GM23338 (cell line): Measurements from ENCODE around the gene COX6B1. TPM values are rescaled to one million over a fixed set of nuclear protein-coding genes. Genes with fewer than 3 reads are reported as not detected.

ENCODE experiments used
- ATAC-seq: fragments of 200-7000 bp; cut with Tn5 transposase; 3 replicates; pipeline ENCODE4 v1.9.1; 2020
- DNase-seq: peaks from one replicate; pipeline ENCODE4 v3.0.0-alpha.2; 2015; ENCODE audit warnings: low spot score
- H2AFZ ChIP-seq: fragments of 200-600 bp; sonication (generic); 2 replicates; pipeline ENCODE4 v1.8.0; 2016; ENCODE audit warnings: antibody characterized with exemption, mild to moderate bottlenecking, moderate library complexity
- H3F3A ChIP-seq: fragments of 200-600 bp; sonication (generic); replicated peaks from 2 replicates; pipeline ENCODE4 v1.8.0; 2017; ENCODE audit warnings: antibody characterized with exemption, mixed run types, low read depth
- H3K27ac ChIP-seq: fragments of 200-600 bp; sonication (generic); 2 replicates; pipeline ENCODE4 v1.6.1; 2016; ENCODE audit warnings: low read depth
- H3K27me3 ChIP-seq: fragments of 200-600 bp; sonication (generic); 2 replicates; pipeline ENCODE4 v1.8.0; 2016; ENCODE audit warnings: mild to moderate bottlenecking, mixed run types, moderate library complexity; ENCODE audit not compliant: insufficient read depth
- H3K36me3 ChIP-seq: fragments of 200-600 bp; sonication (generic); 2 replicates; pipeline ENCODE4 v1.8.0; 2016; ENCODE audit warnings: mild to moderate bottlenecking; ENCODE audit not compliant: insufficient read depth
- H3K4me1 ChIP-seq: fragments of 200-600 bp; sonication (generic); 2 replicates; pipeline ENCODE4 v1.8.0; 2016; ENCODE audit warnings: mild to moderate bottlenecking, moderate library complexity; ENCODE audit not compliant: insufficient read depth
- H3K4me2 ChIP-seq: fragments of 200-600 bp; sonication (generic); 2 replicates; pipeline ENCODE4 v1.7.1; 2017; ENCODE audit warnings: mixed run types
- H3K4me3 ChIP-seq: fragments of 200-600 bp; sonication (generic); 2 replicates; pipeline ENCODE4 v1.6.1; 2016; ENCODE audit warnings: mixed run types
- H3K79me2 ChIP-seq: fragments of 200-600 bp; sonication (generic); replicated peaks from 2 replicates; pipeline ENCODE4 v1.8.0; 2017; ENCODE audit warnings: mild to moderate bottlenecking; ENCODE audit not compliant: insufficient read depth
- H3K9me2 ChIP-seq: fragments of 200-600 bp; sonication (generic); 2 replicates; pipeline ENCODE4 v1.8.0; 2017; ENCODE audit not compliant: insufficient read depth
- H4K20me1 ChIP-seq: fragments of 200-600 bp; sonication (generic); replicated peaks from 2 replicates; pipeline ENCODE4 v1.8.0; 2017; ENCODE audit warnings: mild to moderate bottlenecking; ENCODE audit not compliant: insufficient read depth
- H3K27ac Mint-ChIP-seq: 2 replicates; pipeline ENCODE4 v1.8.0; 2020; ENCODE audit warnings: inconsistent platforms, mild to moderate bottlenecking, moderate library complexity, mixed read lengths
- H3K27me3 Mint-ChIP-seq: 3 replicates; pipeline ENCODE4 v1.8.0; 2022; ENCODE audit warnings: low read depth, mild to moderate bottlenecking, moderate library complexity, mixed read lengths, inconsistent platforms; ENCODE audit not compliant: insufficient read depth, poor library complexity
- H3K36me3 Mint-ChIP-seq: 3 replicates; pipeline ENCODE4 v1.8.0; 2021; ENCODE audit warnings: low read depth, mild to moderate bottlenecking, inconsistent platforms, moderate library complexity, mixed read lengths
- H3K4me1 Mint-ChIP-seq: 3 replicates; pipeline ENCODE4 v1.8.0; 2020; ENCODE audit warnings: mild to moderate bottlenecking, inconsistent platforms, mixed read lengths
- H3K4me3 Mint-ChIP-seq: 3 replicates; pipeline ENCODE4 v1.8.0; 2021; ENCODE audit warnings: moderate library complexity, mild to moderate bottlenecking, inconsistent platforms, mixed read lengths
- H3K9me3 Mint-ChIP-seq: 3 replicates; pipeline ENCODE4 v1.8.0; 2020; ENCODE audit warnings: moderate library complexity, mild to moderate bottlenecking, inconsistent platforms, mixed read lengths
- CREB1 ChIP-seq: fragments of 250-450 bp; sonication (Bioruptor Pico); IDR thresholded peaks from 2 replicates; pipeline ENCODE4 v1.5.0; 2020; ENCODE audit warnings: low read depth, mild to moderate bottlenecking, moderate library complexity
- CTCF ChIP-seq, 2 experiments: fragments of 200-600 bp in 1 of 2; sonication (generic) in 1 of 2; conservative IDR thresholded peaks; 2 replicates each; pipeline versions ENCODE4 v1.5.1 to v1.6.1; 2016 to 2017; ENCODE audit warnings: antibody characterized with exemption in 2 of 2, low read depth in 2 of 2, mild to moderate bottlenecking in 2 of 2, moderate library complexity in 1 of 2
- ETS1 ChIP-seq: IDR thresholded peaks from 2 replicates; pipeline ENCODE4 v1.6.1; 2016; ENCODE audit warnings: antibody characterized with exemption
- EZH2 ChIP-seq: fragments of 200-600 bp; sonication (generic); IDR thresholded peaks from one replicate; pipeline ENCODE4 v1.8.0; 2017; ENCODE audit warnings: antibody characterized with exemption, mild to moderate bottlenecking, low read depth; ENCODE audit not compliant: unreplicated experiment
- EZH2phosphoT487 ChIP-seq: fragments of 200-600 bp; sonication (generic); IDR thresholded peaks from one replicate; pipeline ENCODE4 v1.8.1; 2018; ENCODE audit warnings: antibody characterized with exemption; ENCODE audit not compliant: unreplicated experiment
- JUNB ChIP-seq: IDR thresholded peaks from one replicate; pipeline ENCODE4 v1.6.1; 2016; ENCODE audit warnings: antibody characterized with exemption; ENCODE audit not compliant: unreplicated experiment
- NANOG ChIP-seq: IDR thresholded peaks from 2 replicates; pipeline ENCODE4 v1.6.1; 2016; ENCODE audit warnings: antibody characterized with exemption, borderline replicate concordance
- POLR2AphosphoS5 ChIP-seq: IDR thresholded peaks from 2 replicates; pipeline ENCODE4 v1.6.1; 2016; ENCODE audit warnings: antibody characterized with exemption, low read depth
- REST ChIP-seq: IDR thresholded peaks from one replicate; pipeline ENCODE4 v1.6.1; 2018; ENCODE audit warnings: antibody characterized with exemption; ENCODE audit not compliant: unreplicated experiment
- STAT1 ChIP-seq: IDR thresholded peaks from one replicate; pipeline ENCODE4 v1.6.1; 2016; ENCODE audit warnings: antibody characterized with exemption; ENCODE audit not compliant: unreplicated experiment
- ZNF114 ChIP-seq: fragments of 250-450 bp; sonication (Bioruptor Pico); IDR thresholded peaks from 2 replicates; pipeline ENCODE4 v1.5.0; 2020; ENCODE audit warnings: mild to moderate bottlenecking, moderate library complexity
- ZNF331 ChIP-seq: fragments of 250-450 bp; sonication (Bioruptor Pico); IDR thresholded peaks from 2 replicates; pipeline ENCODE4 v1.5.0; 2020; ENCODE audit warnings: low read depth, mild to moderate bottlenecking, moderate library complexity
- ZNF462 ChIP-seq: fragments of 250-450 bp; sonication (Bioruptor Pico); IDR thresholded peaks from 2 replicates; pipeline ENCODE4 v1.5.0; 2020; ENCODE audit warnings: mild to moderate bottlenecking, moderate library complexity
- polyA plus RNA-seq: library from polyadenylated mRNA; unstranded; fragments of >200 nt; fragmentation: Nextera tagmentation; extraction: Ambion mirVana; gene quantifications from 2 replicates; pipeline ENCODE4 v1.2.1, GENCODE V29; 2016
- total RNA-seq: library from RNA; depleted of rRNA; stranded (reverse); fragments of >200 nt; shearing (Covaris generic); gene quantifications from 2 replicates; pipeline ENCODE4 v1.2.3, GENCODE V29; 2014

Gene COX6B1
- total and polyA plus RNA-seq, 2 experiments from 2014 or later = 564 to 1,532 TPM

GRCh38 chr19:35615036-35615435 lies 33.1 kb upstream of the COX6B1 start:
- H3K4me3 ChIP-seq = no peak overlapping the region
- no peaks in the 10 kb centered on the region for H4K20me1 ChIP-seq
- ATAC-seq (no peak), DNase-seq (no peak)
- H3F3A ChIP-seq = no peaks in the 10 kb centered on the region
- no peak overlapping the region for H3K4me3 Mint-ChIP-seq
- H3K4me1 ChIP-seq = no peaks in the 10 kb centered on the region
- peaks cover 17% of the 10 kb centered on the region for H3K27me3 Mint-ChIP-seq
- peaks cover 14% of the 10 kb centered on the region for H3K36me3 Mint-ChIP-seq
- no peaks in the 10 kb centered on the region for H3K9me2 ChIP-seq
- no peak overlapping the region for H3K27ac Mint-ChIP-seq
- H3K27ac ChIP-seq = no peak overlapping the region
- no peaks in the 10 kb centered on the region; the same call in 2 of the 3 replicates for H3K9me3 Mint-ChIP-seq
- no peaks in the 10 kb centered on the region for H3K79me2 ChIP-seq
- no peaks in the 10 kb centered on the region for H3K27me3 ChIP-seq
- no peaks in the 10 kb centered on the region for H3K4me1 Mint-ChIP-seq
- TF ChIP-seq CTCF (conservative IDR thresholded peaks at IDR 0.05; ENCODE audit: low read depth in 2 of 2) = no peak
- no peak for TF ChIP-seq EZH2
- no peak for TF ChIP-seq REST
- no peak for TF ChIP-seq JUNB
- TF ChIP-seq ZNF331 (CRISPR knock-in tag) = no peak
- no peak for TF ChIP-seq ETS1
- TF ChIP-seq POLR2AphosphoS5 = no peak
- no peak for TF ChIP-seq NANOG
- no peak for TF ChIP-seq STAT1
- TF ChIP-seq EZH2phosphoT487 = no peak
- no peak for TF ChIP-seq CREB1 (CRISPR knock-in tag)
- TF ChIP-seq ZNF462 (CRISPR knock-in tag) = no peak
- no peak for TF ChIP-seq ZNF114
- no peaks in the 10 kb centered on the region for H3K36me3 ChIP-seq
- H3K4me2 ChIP-seq = no peak overlapping the region
- no peak overlapping the region for H2AFZ ChIP-seq
